B cell (primary cell): Measurements from ENCODE around the gene ITPR3.

Experiments used
- EZH2 ChIP-seq: IDR thresholded peaks from 2 replicates; pipeline ENCODE4 v1.6.1; 2012; ENCODE audit warnings: borderline replicate concordance, low read depth, mild to moderate bottlenecking, moderate library complexity, low read length; ENCODE audit not compliant: insufficient read depth, poor library complexity, severe bottlenecking
- TF ChIP-seq, protein P1 (sequence below): fragments of 200-600 bp; IDR thresholded peaks from one replicate; pipeline ENCODE4 v1.8.0; 2022; ENCODE audit warnings: antibody characterized with exemption, mild to moderate bottlenecking

GRCh38 chr6:33731751-33732282, 110.7 kb downstream of the ITPR3 start:
- TF ChIP-seq, protein P1, sequence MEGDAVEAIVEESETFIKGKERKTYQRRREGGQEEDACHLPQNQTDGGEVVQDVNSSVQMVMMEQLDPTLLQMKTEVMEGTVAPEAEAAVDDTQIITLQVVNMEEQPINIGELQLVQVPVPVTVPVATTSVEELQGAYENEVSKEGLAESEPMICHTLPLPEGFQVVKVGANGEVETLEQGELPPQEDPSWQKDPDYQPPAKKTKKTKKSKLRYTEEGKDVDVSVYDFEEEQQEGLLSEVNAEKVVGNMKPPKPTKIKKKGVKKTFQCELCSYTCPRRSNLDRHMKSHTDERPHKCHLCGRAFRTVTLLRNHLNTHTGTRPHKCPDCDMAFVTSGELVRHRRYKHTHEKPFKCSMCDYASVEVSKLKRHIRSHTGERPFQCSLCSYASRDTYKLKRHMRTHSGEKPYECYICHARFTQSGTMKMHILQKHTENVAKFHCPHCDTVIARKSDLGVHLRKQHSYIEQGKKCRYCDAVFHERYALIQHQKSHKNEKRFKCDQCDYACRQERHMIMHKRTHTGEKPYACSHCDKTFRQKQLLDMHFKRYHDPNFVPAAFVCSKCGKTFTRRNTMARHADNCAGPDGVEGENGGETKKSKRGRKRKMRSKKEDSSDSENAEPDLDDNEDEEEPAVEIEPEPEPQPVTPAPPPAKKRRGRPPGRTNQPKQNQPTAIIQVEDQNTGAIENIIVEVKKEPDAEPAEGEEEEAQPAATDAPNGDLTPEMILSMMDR: no peak
- no peak for TF ChIP-seq EZH2
